HTR-8/SVneo (cell line): Measurements from ENCODE around the gene ISOC1.

Experiments
- DNase-seq: peaks from one replicate; pipeline ENCODE4 v3.0.0; 2011; ENCODE audit warnings: low spot score, mixed read lengths; ENCODE audit not compliant: insufficient read length
- FAIRE-seq: peaks from 2 replicates; lab custom pipeline; 2011; peaks lifted over from hg19 to GRCh38; lab: Jason Lieb, UNC

Gene ISOC1

GRCh38 chr5:129094924-129095899 lies 663 bp downstream of the ISOC1 start:
- FAIRE-seq, result no peak
- DNase-seq, result peak; percentile 11

GRCh38 chr5:129096382-129096991 lies 1.9 kb downstream of the ISOC1 start:
- no peak for FAIRE-seq
- DNase-seq, result no peak

- no peak for DNase-seq
- FAIRE-seq, result no peak
These were observed 3.1 kb downstream of the ISOC1 start for GRCh38 chr5:129097498-129098296.

- no peak for DNase-seq
- FAIRE-seq, result no peak
These were observed 4.1 kb downstream of the ISOC1 start for GRCh38 chr5:129098488-129099183.

GRCh38 chr5:129099184-129099569 lies 4.6 kb downstream of the ISOC1 start:
- DNase-seq, result no peak
- no peak for FAIRE-seq

GRCh38 chr5:129101794-129102193 lies 7.2 kb downstream of the ISOC1 start:
- no peak for DNase-seq
- FAIRE-seq, result no peak

- FAIRE-seq, result no peak
- no peak for DNase-seq
These were observed 8.8 kb downstream of the ISOC1 start for GRCh38 chr5:129103397-129103796.

- FAIRE-seq (no peak), DNase-seq (no peak)
These were observed 10.4 kb downstream of the ISOC1 start for GRCh38 chr5:129104915-129105455.

GRCh38 chr5:129107637-129108036 lies 13.1 kb downstream of the ISOC1 start:
- DNase-seq, result no peak

GRCh38 chr5:129110742-129111141 lies 16.2 kb downstream of the ISOC1 start:
- no peak for FAIRE-seq
- DNase-seq, result no peak

More at GRCh38 chr5:129107637-129108036, 13.1 kb downstream of the ISOC1 start:
- no peak for FAIRE-seq

- no peak for DNase-seq
- FAIRE-seq, result no peak
These were observed 16.8 kb downstream of the ISOC1 start for GRCh38 chr5:129111351-129111750.

- DNase-seq (no peak), FAIRE-seq (no peak)
These were observed 17.7 kb downstream of the ISOC1 start for GRCh38 chr5:129112295-129112694.

- DNase-seq (no peak), FAIRE-seq (no peak)
These were observed 19.3 kb downstream of the ISOC1 start for GRCh38 chr5:129113867-129114266.

- DNase-seq (no peak), FAIRE-seq (no peak)
These were observed 20.1 kb downstream of the ISOC1 start for GRCh38 chr5:129114539-129115193.

- FAIRE-seq, result no peak
- no peak for DNase-seq
These were observed 21.1 kb downstream of the ISOC1 start for GRCh38 chr5:129115680-129116079.

- FAIRE-seq, result no peak
- DNase-seq, result no peak
These were observed 22.2 kb downstream of the ISOC1 start for GRCh38 chr5:129116797-129117196.

GRCh38 chr5:129118405-129118804 lies 23.9 kb downstream of the ISOC1 start:
- no peak for FAIRE-seq

GRCh38 chr5:129118826-129119225 lies 24.3 kb downstream of the ISOC1 start:
- FAIRE-seq, result no peak
- DNase-seq, result no peak

More at GRCh38 chr5:129118405-129118804, 23.9 kb downstream of the ISOC1 start:
- DNase-seq, result no peak

GRCh38 chr5:129120158-129120581 lies 25.6 kb downstream of the ISOC1 start:
- FAIRE-seq, result no peak
- no peak for DNase-seq
